GM19023 (cell line): ENCODE measurements around the gene CLIP1.
"Not testable (repeated sequence)": the region's sequence is repeated elsewhere in the genome, so short reads cannot be mapped to it uniquely, and the experiment has no call there.

Experiments
- ATAC-seq: cut with Tn5 transposase; IDR thresholded peaks from one replicate; pipeline ENCODE4 v1.9.1; 2021; ENCODE audit warnings: mild to moderate bottlenecking, moderate library complexity; ENCODE audit not compliant: unreplicated experiment

The CLIP1 gene

GRCh38 chr12:122437656-122438121, 15.2 kb upstream of the CLIP1 start:
- no peak for ATAC-seq

- no peak for ATAC-seq
Measured at GRCh38 chr12:122435186-122435585, 12.7 kb upstream of the CLIP1 start.

GRCh38 chr12:122429043-122429442, 6.6 kb upstream of the CLIP1 start:
- not testable (repeated sequence) for ATAC-seq

- ATAC-seq: no peak
Measured at GRCh38 chr12:122427403-122427802, 4.9 kb upstream of the CLIP1 start.

- ATAC-seq: no peak
Measured at GRCh38 chr12:122423258-122424165, 1.0 kb upstream of the CLIP1 start.

GRCh38 chr12:122422730-122423257, 325 bp upstream of the CLIP1 start:
- no peak for ATAC-seq

GRCh38 chr12:122421187-122421820, 1.2 kb downstream of the CLIP1 start:
- ATAC-seq: no peak

- no peak for ATAC-seq
Measured at GRCh38 chr12:122420471-122421162, 1.9 kb downstream of the CLIP1 start.

GRCh38 chr12:122419094-122419493, 3.4 kb downstream of the CLIP1 start:
- ATAC-seq: not testable (repeated sequence)

GRCh38 chr12:122415665-122416064, 6.8 kb downstream of the CLIP1 start:
- not testable (repeated sequence) for ATAC-seq

GRCh38 chr12:122413516-122414404, 8.7 kb downstream of the CLIP1 start:
- ATAC-seq: no peak

- ATAC-seq: no peak
Measured at GRCh38 chr12:122412851-122413433, 9.5 kb downstream of the CLIP1 start.

GRCh38 chr12:122411537-122411936, 10.9 kb downstream of the CLIP1 start:
- ATAC-seq: no peak

GRCh38 chr12:122407208-122407607, 15.3 kb downstream of the CLIP1 start:
- ATAC-seq: no peak

- ATAC-seq: no peak
Measured at GRCh38 chr12:122406701-122407164, 15.7 kb downstream of the CLIP1 start.

- ATAC-seq: no peak
Measured at GRCh38 chr12:122403831-122404230, 18.6 kb downstream of the CLIP1 start.

- peak; percentile 49 for ATAC-seq
Measured at GRCh38 chr12:122403115-122403770, 19.2 kb downstream of the CLIP1 start.

- ATAC-seq: no peak
Measured at GRCh38 chr12:122402264-122402663, 20.2 kb downstream of the CLIP1 start.
